ENCODE results near the gene TNRC6C. TPM values are rescaled to one million over a fixed set of nuclear protein-coding genes. Genes with fewer than 3 reads are reported as not detected.
A peak's percentile ranks its signal among the peaks of the same experiment; 100 is the strongest.

TNRC6C gene
- polyA plus RNA-seq, 4 donors, result 0.89 to 5.1 (median 2.3) TPM

DNA sequence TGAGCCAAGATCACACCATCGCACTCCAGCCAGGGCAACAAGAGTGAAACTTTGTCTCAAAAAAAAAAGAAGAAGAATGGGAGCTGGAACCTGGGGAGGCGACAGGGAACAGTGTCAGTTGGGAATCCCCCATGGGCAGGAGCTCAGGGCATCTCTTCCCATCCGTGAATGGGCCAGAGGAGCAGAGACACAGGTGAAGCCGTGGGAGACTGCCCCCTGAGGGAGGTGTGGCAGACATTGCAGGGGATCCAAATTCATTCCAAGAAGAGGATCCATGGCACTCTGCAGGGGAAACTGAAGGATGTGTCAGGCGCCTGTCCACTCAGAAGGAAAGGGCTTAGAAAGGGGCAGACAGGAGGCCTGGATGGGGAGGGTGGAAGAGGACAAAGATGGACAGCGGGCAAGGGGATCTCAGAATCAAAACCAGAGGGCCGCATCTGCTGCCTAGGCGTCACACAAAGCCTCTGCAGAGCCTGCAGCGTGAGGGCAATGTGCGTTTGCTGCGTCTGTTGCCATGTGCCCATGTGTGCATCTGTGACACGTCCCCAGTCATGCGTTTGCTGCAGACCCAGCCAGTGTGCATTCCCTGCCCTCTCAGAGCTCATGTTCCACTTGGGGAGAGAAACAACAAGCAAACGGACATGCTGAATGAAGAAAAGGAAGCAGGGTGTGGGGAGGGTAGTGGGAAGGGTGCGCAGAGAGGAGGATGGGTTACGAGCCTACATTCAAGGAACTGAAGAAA, 30.6 kb upstream of the TNRC6C start:
- H3K9me3 ChIP-seq (ENCODE audit: control insufficient read depth in 2 of 2, insufficient read depth in 1 of 2, low read depth in 1 of 2, low read length in 1 of 2), result no peaks in the 10 kb centered on the region
- peaks cover 0 to 24% (median 5%) of the 10 kb centered on the region in 3 donors for H3K27me3 ChIP-seq (ENCODE audit: control insufficient read depth in 3 of 3, insufficient read depth in 3 of 3, low read length in 3 of 3)
- WGBS, 3 donors, result 85 to 88% (median 88%) methylated on average over 16 of the region's 16 CpGs
- peaks cover 0 to 24% (median 0%) of the 10 kb centered on the region in 3 donors for H3K4me1 ChIP-seq (ENCODE audit: control insufficient read depth in 3 of 3, insufficient read depth in 2 of 3, low read depth in 1 of 3, low read length in 2 of 3)
- H3K27ac ChIP-seq (ENCODE audit: low read depth in 1 of 3, low read length in 2 of 3), result no peak overlapping the region
- DNase-seq (no peak), FAIRE-seq (no peak)
- H3K4me3 ChIP-seq (ENCODE audit: low read depth in 1 of 3, low read length in 3 of 3), result no peak overlapping the region
- H3K36me3 ChIP-seq (ENCODE audit: control insufficient read depth in 3 of 3, insufficient read depth in 2 of 3, low read depth in 1 of 3, low read length in 3 of 3), result no peaks in the 10 kb centered on the region

DNA sequence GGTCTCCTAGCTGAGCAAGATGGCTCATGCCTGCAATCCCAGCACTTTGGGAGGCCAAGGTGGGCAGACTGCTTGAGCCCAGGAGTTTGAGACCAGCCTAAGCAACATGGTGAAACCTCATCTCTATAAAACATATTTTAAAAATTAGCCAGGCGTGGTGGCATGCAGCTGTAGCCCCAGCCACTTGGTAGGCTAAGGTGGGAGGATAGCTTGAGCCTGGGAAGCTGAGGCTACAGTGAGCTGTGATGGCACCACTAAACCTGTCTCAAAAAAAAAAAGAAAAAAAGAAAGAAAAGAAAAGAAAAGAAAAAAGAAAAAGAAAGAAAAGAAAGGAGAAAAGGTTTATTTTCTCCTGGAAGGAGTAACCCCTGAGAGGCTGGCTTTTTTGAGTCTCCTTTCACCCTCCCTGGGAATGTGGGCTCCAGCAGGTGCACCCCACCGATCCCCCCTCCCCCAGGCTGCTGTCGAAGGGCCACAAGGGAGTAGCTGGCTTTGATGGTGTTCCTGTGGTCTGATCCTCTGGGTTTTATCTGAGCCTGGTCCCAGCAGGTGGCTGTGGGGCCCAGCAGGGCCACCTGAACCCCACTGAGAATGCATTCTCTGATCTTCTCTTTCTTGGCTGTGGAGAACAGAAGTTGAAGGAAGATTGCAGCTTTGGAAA, 29.9 kb upstream of the TNRC6C start:
- no peak overlapping the region for H3K27ac ChIP-seq (ENCODE audit: low read depth in 1 of 3, low read length in 2 of 3)
- H3K9me3 ChIP-seq (ENCODE audit: control insufficient read depth in 2 of 2, insufficient read depth in 1 of 2, low read depth in 1 of 2, low read length in 1 of 2), result no peaks in the 10 kb centered on the region
- peaks cover 0 to 18% (median 0%) of the 10 kb centered on the region in 3 donors for H3K4me1 ChIP-seq (ENCODE audit: control insufficient read depth in 3 of 3, insufficient read depth in 2 of 3, low read depth in 1 of 3, low read length in 2 of 3)
- no peak overlapping the region for H3K4me3 ChIP-seq (ENCODE audit: low read depth in 1 of 3, low read length in 3 of 3)
- no peak for FAIRE-seq
- WGBS, 3 donors, result 39 to 57% (median 43%) methylated on average over 3 of the region's 3 CpGs
- no peaks in the 10 kb centered on the region for H3K36me3 ChIP-seq (ENCODE audit: control insufficient read depth in 3 of 3, insufficient read depth in 2 of 3, low read depth in 1 of 3, low read length in 3 of 3)
- DNase-seq, result no peak
- H3K27me3 ChIP-seq (ENCODE audit: control insufficient read depth in 3 of 3, insufficient read depth in 3 of 3, low read length in 3 of 3), result peaks cover 0 to 18% (median 5%) of the 10 kb centered on the region in 3 donors

DNA sequence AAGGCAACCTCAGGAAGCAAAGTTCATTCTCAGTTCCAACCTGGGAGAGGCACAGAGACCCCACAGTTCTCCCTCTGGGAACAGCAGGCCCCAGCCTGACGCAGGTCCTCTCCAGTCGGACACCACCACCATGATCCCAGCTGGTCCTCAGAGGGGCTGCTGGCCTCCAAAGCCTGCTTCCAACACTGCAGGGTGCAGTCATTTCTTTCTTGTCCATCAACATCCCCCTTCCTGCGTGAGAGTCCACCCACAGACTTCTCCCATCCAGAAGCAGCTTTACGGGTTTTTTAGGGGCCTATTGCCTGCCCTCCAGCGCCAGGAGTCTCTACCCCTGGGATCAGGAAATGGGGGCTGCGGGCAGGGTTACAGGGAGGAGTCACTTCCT, 29.3 kb upstream of the TNRC6C start:
- H3K4me1 ChIP-seq (ENCODE audit: control insufficient read depth in 3 of 3, insufficient read depth in 2 of 3, low read depth in 1 of 3, low read length in 2 of 3), result peaks cover 0 to 14% (median 0%) of the 10 kb centered on the region in 3 donors
- FAIRE-seq (no peak), DNase-seq (no peak)
- no peaks in the 10 kb centered on the region for H3K36me3 ChIP-seq (ENCODE audit: control insufficient read depth in 3 of 3, insufficient read depth in 2 of 3, low read depth in 1 of 3, low read length in 3 of 3)
- H3K9me3 ChIP-seq (ENCODE audit: control insufficient read depth in 2 of 2, insufficient read depth in 1 of 2, low read depth in 1 of 2, low read length in 1 of 2), result no peaks in the 10 kb centered on the region
- no peak overlapping the region for H3K27ac ChIP-seq (ENCODE audit: low read depth in 1 of 3, low read length in 2 of 3)
- H3K4me3 ChIP-seq (ENCODE audit: low read depth in 1 of 3, low read length in 3 of 3), result no peak overlapping the region
- H3K27me3 ChIP-seq (ENCODE audit: control insufficient read depth in 3 of 3, insufficient read depth in 3 of 3, low read length in 3 of 3), result peaks cover 0 to 18% (median 5%) of the 10 kb centered on the region in 3 donors
- WGBS, 3 donors, result 76 to 87% (median 85%) methylated on average over 6 of the region's 6 CpGs

DNA sequence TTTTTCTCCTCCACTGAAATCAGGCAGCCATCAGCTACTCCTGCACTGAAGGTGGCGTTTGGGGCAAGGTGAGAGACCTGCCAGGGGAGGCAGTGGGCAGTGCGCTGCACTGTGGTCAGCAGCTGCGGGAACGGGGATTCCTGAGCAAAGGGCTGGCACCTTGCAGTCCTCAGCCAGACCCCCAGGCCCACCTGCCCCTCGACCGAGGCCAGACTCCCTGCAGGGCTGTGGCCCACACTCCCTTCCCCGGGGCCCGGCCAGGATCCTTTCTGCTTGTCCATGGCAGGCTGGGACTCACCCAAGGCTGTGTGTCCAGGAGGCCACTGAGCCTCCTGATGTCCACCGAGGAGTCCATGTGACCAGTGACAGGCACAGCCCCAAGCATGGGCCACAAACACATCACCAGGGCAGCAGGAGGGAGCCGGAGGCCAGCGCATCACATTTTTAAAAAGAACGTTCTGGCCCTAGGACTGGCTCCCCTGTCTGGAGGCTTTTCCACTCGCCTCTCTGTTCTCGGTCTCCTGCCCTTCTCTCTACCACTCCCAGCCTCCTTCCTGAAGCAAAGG, 28.5 kb upstream of the TNRC6C start:
- Histone ChIP-seq H3K4me1 (ENCODE audit: control insufficient read depth in 3 of 3, insufficient read depth in 2 of 3, low read depth in 1 of 3, low read length in 2 of 3) (peaks cover 0 to 9% (median 0%) of the 10 kb centered on the region in 3 donors), H3K36me3 (ENCODE audit: control insufficient read depth in 3 of 3, insufficient read depth in 2 of 3, low read depth in 1 of 3, low read length in 3 of 3) (no peaks in the 10 kb centered on the region), H3K27ac (ENCODE audit: low read depth in 1 of 3, low read length in 2 of 3) (no peak overlapping the region), H3K27me3 (ENCODE audit: control insufficient read depth in 3 of 3, insufficient read depth in 3 of 3, low read length in 3 of 3) (peaks cover 0 to 12% (median 3%) of the 10 kb centered on the region in 3 donors), H3K9me3 (ENCODE audit: control insufficient read depth in 2 of 2, insufficient read depth in 1 of 2, low read depth in 1 of 2, low read length in 1 of 2) (no peaks in the 10 kb centered on the region), H3K4me3 (ENCODE audit: low read depth in 1 of 3, low read length in 3 of 3) (no peak overlapping the region)
- 88 to 91% (median 89%) methylated on average over 14 of the region's 14 CpGs for WGBS, 3 donors
- FAIRE-seq (no peak), DNase-seq (no peak)

DNA sequence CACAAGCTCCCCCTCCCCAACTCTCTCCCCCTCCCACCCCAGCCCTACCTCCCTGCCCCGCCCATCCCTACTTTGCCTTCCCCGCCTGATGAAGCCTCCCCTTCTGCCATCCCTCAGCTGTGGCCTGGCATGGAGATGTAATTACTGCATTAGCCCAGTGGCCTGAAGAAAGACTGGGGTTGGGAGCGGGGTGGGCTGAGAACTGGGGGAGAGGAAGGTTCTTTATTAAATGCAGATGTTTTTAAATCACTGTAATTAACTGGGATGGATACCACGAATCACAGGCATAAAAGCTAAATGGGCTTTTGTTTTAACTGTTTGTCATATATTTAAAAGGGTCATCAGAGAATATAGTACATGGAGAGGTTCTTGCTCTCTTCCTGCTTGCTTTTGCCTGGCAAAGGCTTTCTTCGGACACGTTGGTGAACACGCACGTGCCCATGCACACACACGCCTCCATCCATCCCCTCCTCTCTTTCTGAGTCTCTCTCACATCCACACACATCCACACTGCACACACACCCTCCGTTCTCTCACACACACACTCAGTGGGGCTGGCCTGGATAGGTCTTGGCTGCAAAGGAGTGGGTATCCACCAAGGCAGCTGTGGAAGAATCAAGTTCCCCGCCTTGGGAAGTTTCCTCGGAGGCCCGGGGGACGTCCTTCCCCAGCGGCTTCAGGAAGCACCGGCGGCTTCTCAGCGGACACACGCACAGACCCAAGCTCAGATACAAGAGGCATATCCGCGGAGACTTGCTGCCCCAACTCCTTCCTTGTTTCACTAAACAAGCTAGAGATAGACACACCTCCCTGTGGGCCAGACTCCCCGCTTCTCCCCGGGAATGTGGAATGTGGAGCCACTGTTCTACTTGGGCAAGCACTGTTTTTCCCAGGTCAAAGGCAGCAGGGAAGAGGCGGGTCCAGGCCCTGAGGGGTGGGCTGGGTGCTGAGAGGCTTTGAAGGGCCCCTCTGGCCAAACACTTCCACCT, 27.4 kb upstream of the TNRC6C start:
- WGBS, 3 donors, result 51 to 60% (median 57%) methylated on average over 24 of the region's 24 CpGs
- Histone ChIP-seq H3K9me3 (ENCODE audit: control insufficient read depth in 2 of 2, insufficient read depth in 1 of 2, low read depth in 1 of 2, low read length in 1 of 2) (no peaks in the 10 kb centered on the region), H3K36me3 (ENCODE audit: control insufficient read depth in 3 of 3, insufficient read depth in 2 of 3, low read depth in 1 of 3, low read length in 3 of 3) (no peaks in the 10 kb centered on the region), H3K4me1 (ENCODE audit: control insufficient read depth in 3 of 3, insufficient read depth in 2 of 3, low read depth in 1 of 3, low read length in 2 of 3) (peaks cover 0 to 12% (median 0%) of the 10 kb centered on the region in 3 donors), H3K27ac (ENCODE audit: low read depth in 1 of 3, low read length in 2 of 3) (no peak overlapping the region), H3K4me3 (ENCODE audit: low read depth in 1 of 3, low read length in 3 of 3) (no peak overlapping the region), H3K27me3 (ENCODE audit: control insufficient read depth in 3 of 3, insufficient read depth in 3 of 3, low read length in 3 of 3) (peaks cover 0 to 8% (median 3%) of the 10 kb centered on the region in 3 donors)
- no peak for FAIRE-seq
- no peak for DNase-seq

DNA sequence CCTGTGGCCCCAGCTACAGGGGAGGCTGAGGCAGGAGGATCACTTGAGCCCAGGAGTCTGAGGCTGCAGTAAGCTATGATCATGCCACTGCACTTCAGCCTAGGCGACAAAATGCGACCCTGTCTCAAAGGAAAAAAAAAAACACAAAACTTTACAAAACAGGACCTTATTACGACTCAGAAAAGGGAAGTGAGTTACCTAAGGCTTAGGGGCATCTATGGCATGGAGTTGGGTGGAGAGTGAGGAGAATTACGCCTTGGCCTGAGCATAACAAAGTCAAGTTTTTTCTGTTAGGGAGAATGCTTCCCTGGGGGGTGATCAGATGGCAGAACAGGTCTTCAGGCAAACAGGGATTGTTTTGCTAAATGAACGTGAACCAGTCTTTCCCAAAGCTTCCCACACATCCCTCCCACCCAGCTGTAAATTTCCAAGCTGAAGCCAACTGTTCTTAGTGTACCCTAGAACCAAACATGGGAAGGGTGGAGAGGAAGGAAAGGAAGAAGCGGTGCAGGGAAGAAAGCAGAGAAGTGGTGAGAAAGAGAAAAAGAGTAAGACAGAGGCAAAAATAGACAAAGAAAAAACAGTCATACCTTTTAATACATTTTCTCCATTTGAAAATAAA, 24.6 kb upstream of the TNRC6C start:
- H3K27ac ChIP-seq (ENCODE audit: low read depth in 1 of 3, low read length in 2 of 3), result no peak overlapping the region
- FAIRE-seq (no peak), DNase-seq (no peak)
- H3K27me3 ChIP-seq (ENCODE audit: control insufficient read depth in 3 of 3, insufficient read depth in 3 of 3, low read length in 3 of 3), result peaks cover 0 to 7% (median 3%) of the 10 kb centered on the region in 3 donors
- peaks cover 0 to 12% (median 0%) of the 10 kb centered on the region in 3 donors for H3K4me1 ChIP-seq (ENCODE audit: control insufficient read depth in 3 of 3, insufficient read depth in 2 of 3, low read depth in 1 of 3, low read length in 2 of 3)
- H3K9me3 ChIP-seq (ENCODE audit: control insufficient read depth in 2 of 2, insufficient read depth in 1 of 2, low read depth in 1 of 2, low read length in 1 of 2), result no peaks in the 10 kb centered on the region
- H3K4me3 ChIP-seq (ENCODE audit: low read depth in 1 of 3, low read length in 3 of 3), result no peak overlapping the region
- no peaks in the 10 kb centered on the region for H3K36me3 ChIP-seq (ENCODE audit: control insufficient read depth in 3 of 3, insufficient read depth in 2 of 3, low read depth in 1 of 3, low read length in 3 of 3)
- 80 to 89% (median 83%) methylated on average over 6 of the region's 6 CpGs for WGBS, 3 donors

DNA sequence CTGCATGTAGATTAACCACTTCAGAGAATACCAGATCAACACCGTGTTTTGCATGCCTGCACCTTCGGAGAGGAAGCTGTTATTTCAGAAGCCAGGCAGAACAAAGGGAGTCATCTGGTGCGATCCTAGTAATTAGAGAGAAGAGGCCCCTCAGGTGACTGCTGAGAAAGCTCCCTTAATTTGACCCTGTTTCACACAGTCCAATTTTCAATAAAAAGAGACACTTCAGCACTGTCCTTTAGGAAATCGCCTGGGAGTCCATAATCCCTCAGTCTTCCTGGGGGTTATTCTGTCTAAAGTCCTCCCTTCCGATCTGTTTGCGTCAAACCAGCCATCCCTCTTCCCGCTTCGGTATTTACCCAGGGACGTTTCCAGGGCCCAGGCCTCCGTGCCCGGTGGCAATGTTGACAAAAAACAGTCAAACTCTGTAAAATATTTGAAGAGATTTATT, 23.4 kb upstream of the TNRC6C start:
- Histone ChIP-seq H3K9me3 (ENCODE audit: control insufficient read depth in 2 of 2, insufficient read depth in 1 of 2, low read depth in 1 of 2, low read length in 1 of 2) (no peaks in the 10 kb centered on the region), H3K4me3 (ENCODE audit: low read depth in 1 of 3, low read length in 3 of 3) (no peak overlapping the region), H3K4me1 (ENCODE audit: control insufficient read depth in 3 of 3, insufficient read depth in 2 of 3, low read depth in 1 of 3, low read length in 2 of 3) (peaks cover 0 to 12% (median 0%) of the 10 kb centered on the region in 3 donors), H3K27me3 (ENCODE audit: control insufficient read depth in 3 of 3, insufficient read depth in 3 of 3, low read length in 3 of 3) (peaks cover 0 to 7% (median 3%) of the 10 kb centered on the region in 3 donors), H3K27ac (ENCODE audit: low read depth in 1 of 3, low read length in 2 of 3) (no peak overlapping the region), H3K36me3 (ENCODE audit: control insufficient read depth in 3 of 3, insufficient read depth in 2 of 3, low read depth in 1 of 3, low read length in 3 of 3) (no peaks in the 10 kb centered on the region)
- FAIRE-seq (no peak), DNase-seq (peak in 1 of 2 donors; percentile 7)
- 15 to 48% (median 27%) methylated on average over 11 of the region's 11 CpGs for WGBS, 3 donors
